Uterus (tissue), 2 donors: ENCODE measurements around the gene CA5B.

ENCODE experiments used
- POLR2A ChIP-seq, 2 donors: fragments of 450-650 bp; IDR thresholded peaks; one replicate each; pipeline ENCODE4 v1.6.1; 2016; ENCODE audit warnings: antibody characterized with exemption in 2 of 2, mild to moderate bottlenecking in 1 of 2, moderate library complexity in 1 of 2
- TF ChIP-seq, protein P1 (sequence below), 4 experiments: fragments of 200-600 bp in 2 of 4; fragments of 450-650 bp in 2 of 4; sonication (generic) in 2 of 4; IDR thresholded peaks; one replicate each; pipeline ENCODE4 v1.5.1; 2016 to 2019; ENCODE audit warnings: antibody characterized with exemption in 4 of 4, mild to moderate bottlenecking in 2 of 4, moderate library complexity in 1 of 4

DNA sequence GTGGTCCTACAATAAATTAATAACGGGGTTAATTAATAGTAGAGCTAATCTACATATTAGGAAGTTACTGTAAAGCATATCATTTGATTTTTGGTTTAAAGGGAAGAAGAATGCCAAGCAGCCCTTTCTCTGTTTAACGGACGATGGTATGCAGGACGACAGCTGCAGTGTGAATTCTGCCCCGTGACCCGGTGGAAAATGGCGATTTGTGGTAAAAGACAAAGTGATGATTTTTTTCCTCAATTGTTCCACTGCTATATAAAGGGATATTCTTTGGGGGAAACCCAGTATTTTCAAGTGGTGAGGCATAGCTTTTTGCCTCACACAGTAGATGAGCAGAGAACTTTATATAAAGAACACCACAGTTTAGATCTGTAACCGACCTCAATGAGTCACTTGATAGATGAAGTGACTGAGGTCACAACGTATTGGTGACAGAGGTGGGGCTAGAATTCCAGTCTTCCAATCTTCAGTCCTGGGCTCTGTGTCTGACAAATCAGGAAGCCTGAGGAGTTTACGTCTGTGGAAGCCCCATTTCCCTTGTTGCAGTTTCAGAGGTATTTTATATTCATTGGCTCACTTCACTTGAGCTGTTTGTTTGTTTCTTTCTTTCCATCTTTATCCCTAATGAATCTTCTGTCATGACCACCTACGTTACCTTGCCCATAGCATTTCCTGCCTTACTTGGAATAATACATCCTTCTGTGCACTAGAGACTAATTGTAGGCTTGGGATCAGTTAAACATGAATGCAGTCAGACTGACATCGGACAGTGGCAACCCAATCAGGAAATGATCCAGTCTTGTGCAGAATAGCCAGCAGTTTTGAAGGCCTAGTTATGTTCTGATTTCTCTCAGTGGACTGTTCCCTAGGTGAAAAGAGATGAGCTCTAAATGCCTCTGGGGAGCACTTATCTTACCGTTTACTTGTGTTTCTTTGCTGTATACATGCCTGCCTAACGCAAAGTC is 82.3 kb downstream of the CA5B start:
- TF ChIP-seq, protein P1, sequence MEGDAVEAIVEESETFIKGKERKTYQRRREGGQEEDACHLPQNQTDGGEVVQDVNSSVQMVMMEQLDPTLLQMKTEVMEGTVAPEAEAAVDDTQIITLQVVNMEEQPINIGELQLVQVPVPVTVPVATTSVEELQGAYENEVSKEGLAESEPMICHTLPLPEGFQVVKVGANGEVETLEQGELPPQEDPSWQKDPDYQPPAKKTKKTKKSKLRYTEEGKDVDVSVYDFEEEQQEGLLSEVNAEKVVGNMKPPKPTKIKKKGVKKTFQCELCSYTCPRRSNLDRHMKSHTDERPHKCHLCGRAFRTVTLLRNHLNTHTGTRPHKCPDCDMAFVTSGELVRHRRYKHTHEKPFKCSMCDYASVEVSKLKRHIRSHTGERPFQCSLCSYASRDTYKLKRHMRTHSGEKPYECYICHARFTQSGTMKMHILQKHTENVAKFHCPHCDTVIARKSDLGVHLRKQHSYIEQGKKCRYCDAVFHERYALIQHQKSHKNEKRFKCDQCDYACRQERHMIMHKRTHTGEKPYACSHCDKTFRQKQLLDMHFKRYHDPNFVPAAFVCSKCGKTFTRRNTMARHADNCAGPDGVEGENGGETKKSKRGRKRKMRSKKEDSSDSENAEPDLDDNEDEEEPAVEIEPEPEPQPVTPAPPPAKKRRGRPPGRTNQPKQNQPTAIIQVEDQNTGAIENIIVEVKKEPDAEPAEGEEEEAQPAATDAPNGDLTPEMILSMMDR (IDR thresholded peaks at IDR 0.05) = no peak
- no peak for TF ChIP-seq POLR2A (IDR thresholded peaks at IDR 0.05)
